Body of pancreas (tissue), 4 donors: ENCODE data around the gene TUBB2B. TPM values are rescaled to one million over a fixed set of nuclear protein-coding genes. Genes with fewer than 3 reads are reported as not detected.

Experiments used
- ATAC-seq: fragments of 150-250 bp; one replicate; pipeline ENCODE4 v1.9.1; 2016
- DNase-seq, 4 donors: peaks; one replicate each; pipeline ENCODE4 v3.0.0-alpha.2; 2019
- H3K27ac ChIP-seq, 4 donors: fragments of 200-600 bp; sonication (generic); 1 replicate in 3 of 4; 2 replicates in 1 of 4; pipeline versions ENCODE4 v1.5.1 to v1.6.1; 2016 to 2019; ENCODE audit warnings: mild to moderate bottlenecking in 1 of 4, mixed read lengths in 1 of 4, moderate library complexity in 1 of 4
- H3K27me3 ChIP-seq, 2 donors: fragments of 200-600 bp; sonication (generic); one replicate each; pipeline ENCODE4 v1.6.0; 2016; ENCODE audit warnings: mild to moderate bottlenecking in 1 of 2
- H3K36me3 ChIP-seq, 2 donors: fragments of 200-600 bp; sonication (generic); replicated peaks in 1 of 2; 2 replicates each; pipeline ENCODE4 v1.5.1; 2016; ENCODE audit warnings: low read depth in 2 of 2; ENCODE audit not compliant: insufficient read depth in 1 of 2
- H3K4me1 ChIP-seq: fragments of 200-600 bp; sonication (generic); one replicate; pipeline ENCODE4 v1.6.0; 2016
- H3K4me3 ChIP-seq, 2 donors: fragments of 200-600 bp; sonication (generic); 1 replicate in 1 of 2; 2 replicates in 1 of 2; pipeline ENCODE4 v1.5.1; 2016 to 2019
- H3K9me3 ChIP-seq, 3 donors: fragments of 200-600 bp; sonication (generic); 1 replicate in 2 of 3; 2 replicates in 1 of 3; pipeline ENCODE4 v1.5.1; 2016
- POLR2A ChIP-seq, 3 donors: fragments of 450-650 bp; IDR thresholded peaks; one replicate each; pipeline ENCODE4 v1.6.1; 2016; ENCODE audit warnings: antibody characterized with exemption in 3 of 3, mild to moderate bottlenecking in 2 of 3
- WGBS, 2 donors: methylation state at CpG; one replicate each; pipeline ENCODE4 v1.1.5; 2017; 5-methylcytosine and 5-hydroxymethylcytosine counted together
- intact Hi-C: fragments of 100-400 bp; cut with DNase I; formaldehyde crosslinking; loops from one replicate; pipeline ENCODE4 v1.15.1; 2023
- total RNA-seq, 2 donors: library from RNA; depleted of rRNA; stranded (reverse); fragments of >200 nt; gene quantifications; one replicate each; pipeline ENCODE4 v1.1.0, GENCODE V29; 2016
- TF ChIP-seq, protein P1 (sequence below), 7 experiments: fragments of 450-650 bp in 4 of 7; fragments of 200-600 bp in 3 of 7; sonication (generic) in 3 of 7; IDR thresholded peaks; one replicate each; pipeline ENCODE4 v1.5.1; 2016 to 2019; ENCODE audit warnings: antibody characterized with exemption in 7 of 7

TUBB2B gene
- total RNA-seq, 2 donors from 2014 or later, result 1.3 to 10.6 TPM

GRCh38 chr6:3175715-3176402, 51.6 kb downstream of the TUBB2B start:
- TF ChIP-seq, protein P1, sequence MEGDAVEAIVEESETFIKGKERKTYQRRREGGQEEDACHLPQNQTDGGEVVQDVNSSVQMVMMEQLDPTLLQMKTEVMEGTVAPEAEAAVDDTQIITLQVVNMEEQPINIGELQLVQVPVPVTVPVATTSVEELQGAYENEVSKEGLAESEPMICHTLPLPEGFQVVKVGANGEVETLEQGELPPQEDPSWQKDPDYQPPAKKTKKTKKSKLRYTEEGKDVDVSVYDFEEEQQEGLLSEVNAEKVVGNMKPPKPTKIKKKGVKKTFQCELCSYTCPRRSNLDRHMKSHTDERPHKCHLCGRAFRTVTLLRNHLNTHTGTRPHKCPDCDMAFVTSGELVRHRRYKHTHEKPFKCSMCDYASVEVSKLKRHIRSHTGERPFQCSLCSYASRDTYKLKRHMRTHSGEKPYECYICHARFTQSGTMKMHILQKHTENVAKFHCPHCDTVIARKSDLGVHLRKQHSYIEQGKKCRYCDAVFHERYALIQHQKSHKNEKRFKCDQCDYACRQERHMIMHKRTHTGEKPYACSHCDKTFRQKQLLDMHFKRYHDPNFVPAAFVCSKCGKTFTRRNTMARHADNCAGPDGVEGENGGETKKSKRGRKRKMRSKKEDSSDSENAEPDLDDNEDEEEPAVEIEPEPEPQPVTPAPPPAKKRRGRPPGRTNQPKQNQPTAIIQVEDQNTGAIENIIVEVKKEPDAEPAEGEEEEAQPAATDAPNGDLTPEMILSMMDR (IDR thresholded peaks at IDR 0.05), result no peak
- TF ChIP-seq POLR2A (IDR thresholded peaks at IDR 0.05), result no peak
- ATAC-seq (no peak), DNase-seq (no peak)
- H3K4me1 ChIP-seq, result no peaks in the 10 kb centered on the region
- no peaks in the 10 kb centered on the region for H3K27me3 ChIP-seq
- H3K27ac ChIP-seq, result no peak overlapping the region
- intact Hi-C loops, result no loop called here
- 69 to 72% methylated on average over 5 to 11 of the region's 11 CpGs for WGBS, 2 donors
- no peaks in the 10 kb centered on the region for H3K9me3 ChIP-seq
- H3K4me3 ChIP-seq, result no peak overlapping the region
- H3K36me3 ChIP-seq, result no peaks in the 10 kb centered on the region

Other genes starting within 250 kb of the TUBB2B start
- gene NQO2, start 227.8 kb downstream of the TUBB2B start, total RNA-seq, result 10 to 100 TPM in 1 of 2 donors, 1 to 10 TPM in 1; 7.3 to 17.1 TPM
- 10 to 100 TPM; 11.4 to 14.2 TPM for gene RIPK1, start 159.2 kb downstream of the TUBB2B start, total RNA-seq
- 10 to 100 TPM; 15.6 to 21.8 TPM for gene BPHL, start 108.9 kb downstream of the TUBB2B start, total RNA-seq
- 10 to 100 TPM; 44.9 to 54.1 TPM for gene TUBB2A, start 70.1 kb downstream of the TUBB2B start, total RNA-seq
- 10 to 100 TPM; 10.9 to 11.2 TPM for gene PSMG4, start 31.3 kb upstream of the TUBB2B start, total RNA-seq
- gene SLC22A23, start 229.4 kb upstream of the TUBB2B start, total RNA-seq, result 10 to 100 TPM; 20.4 to 32.2 TPM